ENCODE measurements around the gene KANSL1. TPM values are rescaled to one million over a fixed set of nuclear protein-coding genes. Genes with fewer than 3 reads are reported as not detected.

KANSL1 gene
- total and polyA plus RNA-seq, 12 donors = 23.2 to 81.2 (median 58.0) TPM

- Histone ChIP-seq H3K36me3 (replicated peaks in 1 of 2) (peaks cover 0 to 3% of the 10 kb centered on the region in 2 donors), H3K4me3 (no peak overlapping the region), H3K4me1 (replicated peaks in 1 of 2) (peaks cover 9 to 32% of the 10 kb centered on the region in 2 donors), H3K9me3 (replicated peaks in 1 of 3) (no peaks in the 10 kb centered on the region), H3K27ac (peak overlapping the region in 2 of 5 donors; percentile 35 to 48), H3K27me3 (no peaks in the 10 kb centered on the region)
- intact Hi-C loops (cut with DNase I) = no loop called here
- 45 to 50% (median 47%) methylated on average over 4 of the region's 4 CpGs for whole genome bisulfite sequencing, 4 donors
- peak in 2 of 7 donors; percentile 35 to 38 for DNase-seq
- TF ChIP-seq POLR2A (IDR thresholded peaks at IDR 0.05) (no peak), CTCF (IDR thresholded peaks at IDR 0.05) (no peak)
Measured at GRCh38 chr17:46056800-46057304, 136.4 kb downstream of the KANSL1 start.

- H3K27me3 ChIP-seq = no peaks in the 10 kb centered on the region
- no peak overlapping the region for H3K27ac ChIP-seq
- H3K4me1 ChIP-seq (replicated peaks in 1 of 2) = peaks cover 5 to 19% of the 10 kb centered on the region in 2 donors
- WGBS, 4 donors = 92 to 98% (median 96%) methylated on average over 8 of the region's 8 CpGs
- no peak overlapping the region for H3K4me3 ChIP-seq
- intact Hi-C loops (cut with DNase I) = no loop called here
- TF ChIP-seq POLR2A (IDR thresholded peaks at IDR 0.05) (no peak), CTCF (IDR thresholded peaks at IDR 0.05) (no peak)
- DNase-seq = no peak
- H3K36me3 ChIP-seq (replicated peaks in 1 of 2) = peaks cover 0 to 19% of the 10 kb centered on the region in 2 donors
- no peaks in the 10 kb centered on the region for H3K9me3 ChIP-seq (replicated peaks in 1 of 3)
Measured at GRCh38 chr17:46053911-46054534, 139.2 kb downstream of the KANSL1 start.

GRCh38 chr17:46049656-46050055 lies 143.6 kb downstream of the KANSL1 start:
- intact Hi-C loops (cut with DNase I) = loop anchor here in 1 of 2 donors (5.0 kb wide), 1 partner anchor 143 kb away; the partner anchor contains the start of gene KANSL1

More at GRCh38 chr17:46049656-46050055, 143.6 kb downstream of the KANSL1 start:
- Histone ChIP-seq H3K9me3 (replicated peaks in 1 of 3) (no peaks in the 10 kb centered on the region), H3K27ac (no peak overlapping the region), H3K27me3 (no peaks in the 10 kb centered on the region), H3K4me1 (replicated peaks in 1 of 2) (peaks cover 0 to 23% of the 10 kb centered on the region in 2 donors), H3K36me3 (replicated peaks in 1 of 2) (peaks cover 0 to 41% of the 10 kb centered on the region in 2 donors), H3K4me3 (no peak overlapping the region)
- DNase-seq = no peak
- WGBS, 4 donors = 91 to 96% (median 94%) methylated on average over 5 of the region's 5 CpGs
- no peak for TF ChIP-seq POLR2A (IDR thresholded peaks at IDR 0.05)
- no peak for TF ChIP-seq CTCF (IDR thresholded peaks at IDR 0.05)
